IPS DF 6.9 (cell line): ENCODE data around the gene YWHAG.
"Not testable (repeated sequence)": the region's sequence is repeated elsewhere in the genome, so short reads cannot be mapped to it uniquely, and the experiment has no call there.

ENCODE experiments used
- DNase-seq: peaks from one replicate; pipeline ENCODE4 v3.0.0-alpha.2; 2013; ENCODE audit warnings: low read depth, low spot score
- H3K27ac ChIP-seq: one replicate; pipeline ENCODE4 v1.5.1; 2013; ENCODE audit warnings: low read length, control low read depth
- H3K27me3 ChIP-seq: 2 replicates; pipeline ENCODE4 v1.6.1; 2013; ENCODE audit warnings: mild to moderate bottlenecking, low read length; ENCODE audit not compliant: control insufficient read depth, insufficient read depth
- H3K36me3 ChIP-seq: 2 replicates; pipeline ENCODE4 v1.6.1; 2013; ENCODE audit warnings: low read length; ENCODE audit not compliant: control insufficient read depth, insufficient read depth
- H3K4me1 ChIP-seq: 2 replicates; pipeline ENCODE4 v1.6.1; 2013; ENCODE audit warnings: low read length; ENCODE audit not compliant: control insufficient read depth, insufficient read depth
- H3K4me3 ChIP-seq: 2 replicates; pipeline ENCODE4 v1.5.1; 2013; ENCODE audit warnings: mild to moderate bottlenecking, low read length
- H3K9me3 ChIP-seq: 2 replicates; pipeline ENCODE4 v1.6.1; 2013; ENCODE audit warnings: low read length, inconsistent platforms; ENCODE audit not compliant: control insufficient read depth, insufficient read depth
- WGBS: extraction: QIAGEN DNeasy Blood & Tissue Kit; methylation state at CpG from one replicate; pipeline ENCODE4 v1.1.7; 2013; ENCODE audit warnings: mixed read lengths, missing lambda C conversion rate; ENCODE audit not compliant: insufficient read length, insufficient coverage; 5-methylcytosine and 5-hydroxymethylcytosine counted together

Gene YWHAG

GRCh38 chr7:76377186-76377918 is 18.6 kb upstream of the YWHAG start:
- Histone ChIP-seq H3K36me3 (no peaks in the 10 kb centered on the region), H3K4me3 (no peak overlapping the region), H3K4me1 (peaks cover 2% of the 10 kb centered on the region; the same call in 1 of the 2 replicates), H3K27me3 (no peaks in the 10 kb centered on the region), H3K9me3 (no peaks in the 10 kb centered on the region), H3K27ac (no peak overlapping the region)
- WGBS, result no CpG with 5 or more reads among the region's 9 CpGs
- DNase-seq, result no peak

GRCh38 chr7:76375251-76375650 is 16.5 kb upstream of the YWHAG start:
- Histone ChIP-seq H3K36me3 (no peaks in the 10 kb centered on the region), H3K4me3 (no peak overlapping the region), H3K9me3 (no peaks in the 10 kb centered on the region), H3K4me1 (peaks cover 2% of the 10 kb centered on the region; the same call in 1 of the 2 replicates), H3K27ac (no peak overlapping the region), H3K27me3 (no peaks in the 10 kb centered on the region)
- no CpG with 5 or more reads among the region's 9 CpGs for WGBS
- DNase-seq, result no peak

GRCh38 chr7:76372984-76373833 is 14.4 kb upstream of the YWHAG start:
- DNase-seq, result no peak
- Histone ChIP-seq H3K27ac (no peak overlapping the region), H3K4me3 (no peak overlapping the region), H3K9me3 (no peaks in the 10 kb centered on the region), H3K4me1 (peaks cover 2% of the 10 kb centered on the region; the same call in 1 of the 2 replicates), H3K36me3 (no peaks in the 10 kb centered on the region), H3K27me3 (no peaks in the 10 kb centered on the region)
- WGBS, result no CpG with 5 or more reads among the region's 9 CpGs

GRCh38 chr7:76371396-76371795 is 12.6 kb upstream of the YWHAG start:
- WGBS, result no CpG with 5 or more reads among the region's 3 CpGs
- H3K9me3 ChIP-seq, result no peaks in the 10 kb centered on the region
- DNase-seq, result no peak
- H3K4me1 ChIP-seq, result peaks cover 2% of the 10 kb centered on the region; the same call in 1 of the 2 replicates
- no peak overlapping the region for H3K27ac ChIP-seq
- no peaks in the 10 kb centered on the region for H3K36me3 ChIP-seq
- H3K4me3 ChIP-seq, result no peak overlapping the region
- H3K27me3 ChIP-seq, result no peaks in the 10 kb centered on the region

GRCh38 chr7:76369018-76369417 is 10.2 kb upstream of the YWHAG start:
- Histone ChIP-seq H3K4me1 (peaks cover 2% of the 10 kb centered on the region; the same call in 1 of the 2 replicates), H3K36me3 (no peaks in the 10 kb centered on the region)
- no CpG with 5 or more reads among the region's 6 CpGs for WGBS

GRCh38 chr7:76368190-76368589 is 9.4 kb upstream of the YWHAG start:
- Histone ChIP-seq H3K27me3 (no peaks in the 10 kb centered on the region), H3K27ac (no peak overlapping the region), H3K36me3 (no peaks in the 10 kb centered on the region), H3K4me3 (no peak overlapping the region), H3K4me1 (no peaks in the 10 kb centered on the region), H3K9me3 (no peaks in the 10 kb centered on the region)
- no peak for DNase-seq
- WGBS, result no CpG with 5 or more reads among the region's 8 CpGs

More at GRCh38 chr7:76369018-76369417, 10.2 kb upstream of the YWHAG start:
- DNase-seq, result no peak
- no peak overlapping the region for H3K4me3 ChIP-seq
- H3K27ac ChIP-seq, result no peak overlapping the region
- H3K27me3 ChIP-seq, result no peaks in the 10 kb centered on the region
- no peaks in the 10 kb centered on the region for H3K9me3 ChIP-seq

GRCh38 chr7:76364198-76364584 is 5.4 kb upstream of the YWHAG start:
- H3K4me3 ChIP-seq, result no peak overlapping the region
- WGBS, result no CpG with 5 or more reads among the region's 4 CpGs
- H3K27ac ChIP-seq, result no peak overlapping the region
- peaks cover 3% of the 10 kb centered on the region; the same call in 1 of the 2 replicates for H3K4me1 ChIP-seq
- H3K9me3 ChIP-seq, result no peaks in the 10 kb centered on the region
- no peaks in the 10 kb centered on the region for H3K27me3 ChIP-seq
- DNase-seq, result no peak
- H3K36me3 ChIP-seq, result no peaks in the 10 kb centered on the region

- not testable (repeated sequence) for H3K27ac ChIP-seq, H3K27me3 ChIP-seq, H3K4me1 ChIP-seq, H3K9me3 ChIP-seq, H3K4me3 ChIP-seq, DNase-seq, H3K36me3 ChIP-seq
- no CpG with 5 or more reads among the region's 3 CpGs for WGBS
Observed at GRCh38 chr7:76363754-76364153, 5.0 kb upstream of the YWHAG start.

- no CpG with 5 or more reads among the region's 17 CpGs for WGBS
- peaks cover 4% of the 10 kb centered on the region; the same call in 1 of the 2 replicates for H3K4me1 ChIP-seq
- no peaks in the 10 kb centered on the region; the same call in 1 of the 2 replicates for H3K36me3 ChIP-seq
- no peak for DNase-seq
- no peaks in the 10 kb centered on the region for H3K9me3 ChIP-seq
- H3K27ac ChIP-seq, result no peak overlapping the region
- H3K27me3 ChIP-seq, result no peaks in the 10 kb centered on the region
- H3K4me3 ChIP-seq, result no peak overlapping the region; the same call in 1 of the 2 replicates
Observed at GRCh38 chr7:76359978-76360638, 1.3 kb upstream of the YWHAG start.
